GM19455 (cell line): Measurements from ENCODE around the gene CHRNA1.
"Not testable (repeated sequence)": the region's sequence is repeated elsewhere in the genome, so short reads cannot be mapped to it uniquely, and the experiment has no call there.

Experiments used
- ATAC-seq: cut with Tn5 transposase; IDR thresholded peaks from one replicate; pipeline ENCODE4 v1.9.1; 2021; ENCODE audit not compliant: unreplicated experiment

CHRNA1 gene

DNA sequence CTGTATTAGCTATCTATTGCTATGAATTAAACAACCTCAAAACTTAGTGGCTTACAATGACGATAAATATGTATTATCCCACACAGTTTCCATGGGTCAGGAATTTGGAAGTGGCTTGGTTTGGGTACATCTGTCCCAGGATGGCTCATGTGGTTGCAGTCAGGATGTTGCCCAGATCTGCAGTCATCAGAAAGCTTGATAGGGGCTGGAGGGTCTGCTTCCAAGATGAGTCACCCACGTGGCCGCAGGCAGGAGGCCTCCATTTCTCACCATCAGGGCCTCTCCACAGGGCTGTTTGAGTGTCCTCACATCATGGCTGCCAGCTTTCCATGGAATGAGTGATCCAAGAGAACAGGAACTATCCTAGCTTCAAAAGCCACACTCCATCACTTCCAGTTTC is 46.4 kb downstream of the CHRNA1 start:
- ATAC-seq: no peak

DNA sequence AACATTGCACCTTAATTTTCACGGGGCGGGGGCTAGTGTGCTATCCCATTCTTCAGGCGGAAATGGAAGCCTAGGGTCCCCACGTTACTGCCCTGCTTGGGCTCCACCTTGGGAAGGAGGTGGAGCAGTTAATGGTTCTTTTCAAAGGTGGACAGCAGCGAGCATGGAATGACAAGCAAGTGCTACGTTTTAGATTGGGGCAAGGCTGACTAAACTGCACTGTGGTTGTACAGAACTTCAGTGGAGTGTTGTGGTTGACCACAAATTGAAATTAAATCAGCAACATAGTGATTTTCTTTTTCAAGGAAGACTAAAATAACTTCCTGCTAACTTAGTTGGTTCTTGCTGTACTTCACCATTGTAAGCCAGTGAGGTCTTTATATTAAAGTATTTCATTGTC is 47.0 kb downstream of the CHRNA1 start:
- no peak for ATAC-seq

DNA sequence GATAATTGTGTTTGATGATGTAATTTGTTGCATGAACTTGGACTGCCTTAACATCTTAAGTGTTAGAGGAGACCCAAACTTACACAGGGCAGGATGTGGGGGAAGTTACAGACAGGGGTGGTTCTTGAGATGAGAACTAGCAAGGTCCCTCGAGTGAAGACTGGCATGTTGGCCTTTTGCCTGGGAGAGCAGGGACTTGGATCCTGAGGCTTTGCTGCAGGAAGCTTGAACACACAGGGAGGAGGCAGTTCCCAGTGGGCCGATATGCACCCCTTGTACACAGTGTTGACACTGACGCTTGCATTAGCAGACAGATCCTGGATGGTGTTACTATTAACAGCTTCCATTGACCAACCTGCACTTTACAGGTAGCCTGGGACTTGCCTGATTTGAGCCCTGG is 47.5 kb downstream of the CHRNA1 start:
- ATAC-seq: no peak

DNA sequence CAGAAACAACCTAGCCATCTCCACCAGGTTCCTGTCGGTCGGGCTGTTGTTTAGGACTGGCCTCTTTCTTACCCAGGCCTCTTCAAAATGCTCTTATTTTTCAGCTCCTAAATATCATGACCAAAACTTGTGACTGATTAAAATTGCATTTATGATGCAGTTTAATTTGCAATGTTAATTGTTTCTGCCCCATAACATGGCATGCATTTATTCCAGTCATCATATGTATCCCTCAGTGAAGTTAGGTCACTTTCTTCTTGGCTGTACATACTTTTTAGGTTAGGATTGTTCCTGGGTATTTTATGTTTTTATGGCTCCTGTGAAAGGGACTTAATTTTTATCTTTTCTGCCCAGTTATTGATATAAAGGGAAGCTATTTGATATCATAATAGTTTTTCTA is 50.6 kb downstream of the CHRNA1 start:
- no peak for ATAC-seq

DNA sequence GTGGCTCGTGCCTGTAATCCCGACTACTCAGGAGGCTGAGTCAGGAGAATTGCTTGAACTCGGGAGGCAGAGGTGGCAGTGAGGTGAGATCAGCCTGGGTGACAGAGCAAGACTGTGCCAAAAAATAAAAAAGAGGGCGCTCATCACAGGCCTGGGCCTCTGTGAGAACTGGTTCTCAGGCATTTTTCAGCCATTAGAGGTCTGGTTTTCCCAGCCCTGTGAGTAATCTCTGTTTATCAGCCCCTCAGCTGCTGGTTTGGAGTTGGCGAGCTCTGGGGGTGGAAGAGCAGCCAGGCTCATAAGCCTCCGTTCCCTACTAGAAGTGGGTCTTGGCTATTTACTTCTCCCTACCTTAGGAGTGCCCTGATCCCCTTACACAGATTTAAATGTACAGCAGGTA is 53.1 kb downstream of the CHRNA1 start:
- no peak for ATAC-seq

DNA sequence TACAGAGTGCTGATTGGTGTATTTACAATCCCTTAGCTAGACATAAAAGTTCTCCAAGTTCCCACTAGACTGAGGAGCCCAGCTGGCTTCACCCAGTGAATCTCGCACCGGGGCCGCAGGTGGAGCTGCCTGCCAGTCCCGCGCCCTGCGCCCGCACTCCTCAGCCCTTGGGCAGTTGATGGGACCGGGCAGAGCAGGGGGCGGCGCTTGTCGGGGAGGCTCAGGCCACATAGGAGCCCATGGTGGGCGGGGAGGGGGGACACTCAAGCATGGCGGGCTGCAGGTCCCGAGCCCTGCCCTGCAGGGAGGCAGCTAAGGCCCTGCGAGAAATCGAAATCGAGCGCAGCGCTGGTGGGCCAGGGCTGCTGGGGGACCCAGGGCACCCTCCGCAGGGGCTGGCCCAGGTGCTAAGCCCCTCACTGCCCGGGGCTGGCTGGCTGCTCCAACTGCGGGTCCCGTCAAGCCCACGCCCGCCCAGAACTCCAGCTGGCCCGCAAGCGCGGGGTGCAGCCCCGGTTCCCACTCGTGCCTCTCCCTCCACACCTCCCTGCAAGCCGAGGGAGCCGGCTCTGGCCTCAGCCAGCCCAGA is 54.8 kb downstream of the CHRNA1 start:
- ATAC-seq: not testable (repeated sequence)

DNA sequence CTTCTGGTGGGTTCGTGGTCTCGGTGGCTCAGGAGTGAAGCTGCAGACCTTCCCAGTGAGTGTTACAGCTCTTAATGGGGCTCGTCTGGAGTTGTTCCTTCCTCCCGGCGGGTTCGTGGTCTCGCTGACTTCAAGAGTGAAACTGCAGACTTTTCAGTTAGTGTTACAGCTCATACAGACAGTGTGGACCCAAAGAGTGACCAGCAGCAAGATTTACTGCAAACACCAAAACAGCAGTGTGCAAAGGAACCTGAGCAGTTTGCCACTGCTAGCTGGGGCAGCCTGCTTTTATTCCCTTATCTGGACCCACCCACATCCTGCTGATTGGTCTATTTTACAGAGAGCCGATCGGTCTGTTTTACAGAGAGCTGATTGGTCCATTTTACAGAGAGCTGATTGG is 55.6 kb downstream of the CHRNA1 start:
- ATAC-seq: no peak

DNA sequence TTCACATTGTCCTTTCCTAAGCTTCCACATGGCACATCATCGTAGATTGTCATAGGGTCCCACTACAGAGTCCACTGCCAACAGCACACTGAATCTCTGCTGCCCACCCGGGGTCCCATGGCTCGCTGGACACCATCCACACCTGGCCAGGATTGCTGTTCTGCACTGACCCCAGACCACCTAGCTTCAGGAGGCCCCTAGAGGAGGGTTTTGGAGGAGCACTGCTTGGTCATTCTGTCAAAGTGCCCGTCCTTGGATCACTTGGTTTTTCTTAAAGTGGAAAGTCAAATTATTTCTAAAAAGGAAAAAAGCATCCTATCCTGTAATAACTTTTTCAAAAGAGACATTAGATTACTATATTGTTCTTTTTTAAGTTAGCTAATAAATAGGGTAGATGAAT is 59.0 kb downstream of the CHRNA1 start:
- no peak for ATAC-seq

DNA sequence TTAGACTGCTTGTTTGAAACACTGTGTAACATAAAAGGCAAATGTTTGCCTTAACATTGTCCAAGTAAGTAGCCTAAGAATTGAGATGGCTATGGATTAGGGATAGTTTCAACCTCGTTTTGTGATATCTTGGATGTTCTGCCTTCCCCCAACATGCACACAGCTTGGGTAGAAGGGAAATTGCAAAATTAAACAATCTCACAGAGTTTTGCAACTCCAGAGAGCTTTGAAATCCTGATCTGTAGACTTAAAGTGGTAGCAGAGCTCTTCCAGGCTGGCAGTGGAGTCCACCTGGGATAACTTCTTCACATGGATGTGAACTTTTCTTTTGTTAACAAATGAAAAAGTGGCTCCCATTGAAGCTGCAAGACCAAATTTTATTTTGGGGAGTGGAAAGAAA is 59.6 kb downstream of the CHRNA1 start:
- no peak for ATAC-seq

DNA sequence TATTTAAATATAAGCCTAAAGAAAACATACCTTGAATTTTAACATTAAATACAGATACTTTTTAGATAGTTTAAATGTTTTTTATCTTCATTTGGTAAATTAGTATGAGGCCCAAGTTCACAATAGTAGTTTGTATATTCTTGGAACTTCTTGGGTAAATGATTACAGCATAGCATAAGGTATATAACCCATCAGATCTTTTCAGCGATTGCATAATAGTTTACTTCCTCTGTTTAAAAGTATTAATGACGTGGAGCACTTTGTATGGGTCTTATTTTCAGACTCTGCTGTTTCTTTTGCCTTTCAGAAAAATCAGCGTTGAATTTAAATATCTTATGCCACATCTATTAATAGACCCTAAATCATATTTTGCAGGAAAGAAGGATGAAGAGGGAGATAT is 60.2 kb downstream of the CHRNA1 start:
- ATAC-seq: no peak

DNA sequence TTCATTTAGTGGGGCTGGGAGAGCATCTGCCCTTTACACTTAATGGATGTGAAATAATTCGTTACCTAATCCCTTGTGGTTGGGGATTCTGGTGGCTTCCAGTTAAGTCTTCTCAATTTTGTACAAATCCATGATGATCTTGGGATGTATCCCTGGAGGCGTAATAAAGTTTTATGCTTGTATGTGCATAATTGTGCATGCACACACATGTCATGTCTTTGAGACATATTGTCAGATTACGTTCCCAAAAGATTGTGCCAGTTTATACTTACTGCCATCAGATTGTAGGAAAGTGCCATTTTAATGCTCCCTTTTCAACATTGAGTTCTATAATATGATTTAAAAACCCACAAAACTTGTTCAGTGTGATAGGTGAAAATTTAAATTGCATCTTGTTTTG is 60.8 kb downstream of the CHRNA1 start:
- ATAC-seq: no peak

DNA sequence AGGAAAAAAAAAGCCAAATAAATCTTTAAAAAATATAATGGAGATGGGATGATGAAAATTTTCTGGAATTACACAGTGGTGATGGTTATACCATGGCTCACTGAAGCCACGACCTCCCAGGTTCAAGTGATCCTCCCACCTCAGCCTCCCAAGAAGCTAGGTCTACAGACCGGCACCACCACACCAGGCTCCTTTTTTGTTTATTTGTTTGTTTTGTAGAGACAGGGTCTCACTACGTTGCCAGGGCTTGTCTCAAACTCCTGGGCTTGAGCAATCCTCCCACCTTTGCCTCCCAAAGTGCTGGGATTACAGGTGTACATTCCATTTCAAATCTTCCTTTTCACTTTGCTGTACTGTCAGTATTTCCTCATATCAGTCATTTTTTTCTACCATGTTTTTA is 61.7 kb downstream of the CHRNA1 start:
- no peak for ATAC-seq

DNA sequence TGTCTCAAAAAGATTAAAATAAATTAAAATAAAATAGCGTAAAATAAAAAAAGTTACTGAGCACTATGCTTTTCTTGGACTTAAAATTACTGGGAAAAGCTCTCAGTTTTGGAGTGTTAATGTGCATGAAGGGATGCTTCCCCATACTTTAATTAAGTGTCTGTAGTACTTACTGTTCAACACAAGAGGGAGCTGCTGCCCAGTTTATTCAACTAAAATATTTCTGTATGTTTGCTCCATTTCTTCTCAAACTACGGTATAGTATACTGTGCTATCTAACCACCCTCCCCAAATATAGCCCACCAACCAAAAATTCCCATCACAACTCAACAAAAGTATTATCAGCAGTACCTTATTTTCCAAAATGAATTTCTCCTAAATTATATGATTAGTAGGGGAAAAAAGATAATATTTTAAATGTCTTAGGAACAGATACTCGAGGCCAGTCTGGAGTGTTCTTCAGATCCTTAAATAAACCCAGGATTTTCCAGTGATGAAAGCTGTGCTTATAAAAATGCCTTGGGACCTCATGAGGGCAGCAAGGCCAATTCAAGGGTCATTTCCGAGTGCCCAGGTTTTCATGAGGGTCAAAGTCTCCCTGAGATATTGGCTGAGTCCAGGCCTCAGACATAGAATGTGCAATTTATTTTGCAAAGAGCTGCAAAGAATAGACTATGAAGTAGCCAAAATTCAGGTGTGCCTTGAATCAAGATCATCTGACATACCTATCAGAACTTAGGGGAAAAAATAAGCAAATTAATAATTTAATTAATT is 64.1 kb downstream of the CHRNA1 start:
- ATAC-seq: peak; percentile 50
